Left ventricle myocardium superior (tissue), 1 donor: ENCODE results near the gene PDGFD. TPM values are rescaled to one million over a fixed set of nuclear protein-coding genes. Genes with fewer than 3 reads are reported as not detected.

Source experiments
- ATAC-seq: fragments of 200-7000 bp; cut with Tn5 transposase; one replicate; pipeline ENCODE4 v1.9.1; 2020; ENCODE audit warnings: mild to moderate bottlenecking, moderate library complexity
- DNase-seq: peaks from one replicate; pipeline ENCODE4 v3.0.0-alpha.2; 2020
- intact Hi-C: fragments of 100-400 bp; cut with micrococcal nuclease; formaldehyde crosslinking; loops from one replicate; pipeline ENCODE4 v1.11.0; 2022
- total RNA-seq: library from RNA; stranded (reverse); fragmentation: NEBNext Ultra II Directional; extraction: Animal tissue kit (Norgen Biotek cat#: 25700); gene quantifications from one replicate; pipeline ENCODE4 v1.2.1, GENCODE V29; 2021
- donor health status: DM: no; HTN: yes; CAD: no; lungs with severe emphysema.

The PDGFD gene
- total RNA-seq, 1 donor from 2014 or later = 9.8 TPM

- intact Hi-C loops = no loop called here
- DNase-seq (no peak), ATAC-seq (no peak)
These were observed 183.8 kb downstream of the PDGFD start for GRCh38 chr11:103980108-103980507.

DNA sequence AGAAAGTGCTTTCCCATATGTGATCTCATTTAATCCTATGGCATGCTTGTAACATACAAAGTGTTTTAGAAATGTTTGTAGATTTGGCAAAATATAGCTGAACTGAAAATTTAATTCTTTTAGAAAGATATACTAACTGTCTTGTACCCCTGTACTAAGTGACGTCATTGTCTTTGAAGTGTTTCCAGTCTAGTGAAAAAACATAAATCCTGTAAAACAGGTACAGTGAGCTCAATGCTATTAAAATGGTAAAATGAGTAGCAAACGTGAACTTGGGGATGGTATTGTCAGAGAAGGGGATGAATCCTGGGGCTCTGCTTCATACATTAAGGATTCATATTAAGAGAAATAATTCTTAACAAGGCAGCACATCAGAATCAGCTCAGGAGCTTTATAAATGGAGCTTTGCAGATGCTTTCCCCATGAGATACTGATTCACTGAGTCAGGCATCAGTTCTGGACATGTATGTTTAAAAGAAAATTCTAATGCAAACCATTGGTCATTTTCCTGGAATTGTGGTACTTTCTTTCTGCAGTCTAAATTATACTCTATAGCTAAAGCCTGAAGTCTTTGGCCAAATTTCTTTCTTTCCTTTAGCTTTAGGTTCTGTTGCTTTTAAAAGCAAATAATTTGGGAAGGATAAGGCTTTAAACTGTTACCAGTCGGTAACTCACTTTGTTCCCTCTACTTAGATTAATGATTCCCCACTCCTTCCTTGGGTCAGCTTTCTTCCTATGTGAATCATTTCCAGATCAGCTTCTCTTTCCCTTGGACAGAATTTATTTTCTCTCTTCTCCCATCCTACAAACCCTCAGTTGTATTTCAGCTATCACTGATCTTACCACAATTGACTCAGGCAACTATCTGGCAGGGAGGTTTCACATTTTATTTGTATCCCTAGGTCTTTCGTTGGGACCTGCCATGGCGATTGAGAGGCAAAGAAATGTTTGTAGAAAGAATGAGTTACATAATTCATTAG is 185.0 kb downstream of the PDGFD start:
- ATAC-seq = no peak
- intact Hi-C loops = no loop called here
- DNase-seq = no peak

GRCh38 chr11:103972013-103972412 is 191.9 kb downstream of the PDGFD start:
- intact Hi-C loops = no loop called here
- no peak for DNase-seq
- ATAC-seq = no peak

- intact Hi-C loops = no loop called here
- no peak for ATAC-seq
- no peak for DNase-seq
These were observed 193.2 kb downstream of the PDGFD start for GRCh38 chr11:103970701-103971249.

- DNase-seq (no peak), ATAC-seq (peak; percentile 41)
- intact Hi-C loops = no loop called here
These were observed 195.3 kb downstream of the PDGFD start for GRCh38 chr11:103968685-103969084.

- intact Hi-C loops = no loop called here
- ATAC-seq (peak; percentile 26), DNase-seq (no peak)
These were observed 196.0 kb downstream of the PDGFD start for GRCh38 chr11:103967985-103968384.

DNA sequence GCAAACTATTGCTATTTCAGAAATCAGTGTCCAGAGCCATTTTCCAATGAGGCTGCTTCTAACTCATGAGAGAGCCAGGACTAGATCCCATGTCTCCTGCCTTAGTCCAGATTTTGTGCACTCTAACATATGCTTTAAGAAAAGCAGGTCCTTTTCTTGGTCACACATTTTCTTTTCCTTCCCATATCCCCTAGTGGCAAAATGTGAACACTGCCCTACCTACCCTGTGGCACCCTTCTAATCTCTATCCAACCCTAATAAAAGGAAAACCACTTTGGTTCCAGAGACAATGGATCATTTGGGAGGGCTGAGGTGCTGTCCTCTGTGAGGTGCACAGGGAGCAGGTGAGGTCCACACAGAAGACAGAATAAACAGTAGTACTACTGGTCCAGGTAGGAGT is 199.6 kb downstream of the PDGFD start:
- ATAC-seq = no peak
- intact Hi-C loops = no loop called here
- DNase-seq = no peak

GRCh38 chr11:103963648-103964047 is 200.3 kb downstream of the PDGFD start:
- intact Hi-C loops = no loop called here
- ATAC-seq (no peak), DNase-seq (no peak)

DNA sequence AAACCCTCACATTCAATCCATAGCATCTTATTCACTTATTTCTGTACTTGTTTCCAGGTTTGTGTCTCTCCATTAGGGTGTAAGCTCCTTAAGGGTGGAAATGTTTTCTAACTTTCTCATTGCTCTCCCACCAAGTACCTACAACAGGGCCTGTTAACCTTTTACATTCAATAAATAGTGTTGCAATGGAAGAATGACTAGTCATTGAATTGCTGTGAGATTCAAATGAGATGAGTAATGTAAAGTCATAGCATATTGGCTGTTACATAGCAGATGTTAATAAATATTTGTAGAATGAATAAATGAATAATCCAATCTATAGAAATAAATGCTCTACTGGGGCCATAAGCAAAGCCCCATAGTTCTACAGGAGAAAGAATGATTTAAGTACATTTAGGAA is 202.9 kb downstream of the PDGFD start:
- ATAC-seq (no peak), DNase-seq (no peak)
- intact Hi-C loops = no loop called here

DNA sequence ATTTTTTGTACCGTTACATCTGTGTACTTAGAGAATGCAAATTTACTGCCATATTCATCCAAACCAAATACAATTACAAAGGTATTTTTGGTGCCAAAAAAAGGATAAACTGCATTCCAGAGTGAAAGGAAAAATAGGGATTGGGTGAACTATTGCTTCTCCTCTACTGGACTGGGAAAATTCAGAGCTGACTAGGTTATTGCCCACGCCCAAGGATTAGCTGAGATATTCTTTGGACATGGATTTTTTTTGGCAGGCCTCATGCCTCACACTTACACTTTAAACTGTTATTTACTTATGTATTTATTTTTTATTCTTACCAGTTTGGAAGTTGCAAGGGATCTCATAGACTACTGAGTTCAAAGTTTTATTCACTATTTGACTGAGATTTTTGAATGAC is 203.8 kb downstream of the PDGFD start:
- ATAC-seq = no peak
- intact Hi-C loops = no loop called here

GRCh38 chr11:103959279-103959942 is 204.5 kb downstream of the PDGFD start:
- intact Hi-C loops = no loop called here
- ATAC-seq = no peak
- DNase-seq = no peak

More for the DNA sequence above, 203.8 kb downstream of the PDGFD start:
- DNase-seq = no peak

- ATAC-seq (no peak), DNase-seq (no peak)
- intact Hi-C loops = no loop called here
These were observed 205.3 kb downstream of the PDGFD start for GRCh38 chr11:103958475-103959215.

DNA sequence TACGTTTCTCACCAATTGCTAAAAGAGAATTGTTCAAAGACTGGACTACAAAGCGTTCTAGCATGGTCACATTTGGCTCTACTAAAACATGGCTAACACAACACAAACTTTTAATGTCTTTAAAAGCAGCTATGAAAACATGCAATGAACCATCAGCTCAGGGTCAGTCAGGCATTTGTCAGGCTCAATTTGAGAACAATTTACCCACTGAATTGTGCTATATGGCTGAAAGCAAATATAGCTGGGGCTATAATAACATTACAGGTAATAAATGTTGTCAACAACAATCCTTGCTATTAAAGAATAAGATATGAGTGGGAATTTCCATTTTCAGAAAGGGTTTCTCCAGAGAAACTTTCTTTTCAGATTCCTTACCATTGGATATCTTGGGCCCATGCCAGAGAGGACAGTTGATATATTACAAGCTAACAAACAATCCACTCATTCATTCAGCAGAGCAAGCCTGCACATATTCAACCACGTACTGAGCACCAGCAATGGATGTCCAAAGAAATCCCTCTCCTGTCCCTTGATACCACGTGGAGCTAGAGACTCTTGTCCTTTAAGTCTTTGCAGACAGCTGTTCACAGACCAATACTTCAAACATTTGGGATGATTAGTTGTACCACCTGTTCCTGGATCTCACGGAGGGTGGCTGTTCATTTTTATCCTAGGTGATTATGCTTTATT is 210.0 kb downstream of the PDGFD start:
- DNase-seq = no peak
- intact Hi-C loops = no loop called here
- no peak for ATAC-seq

GRCh38 chr11:103949781-103950180 is 214.2 kb downstream of the PDGFD start:
- no peak for DNase-seq
- intact Hi-C loops = no loop called here
- ATAC-seq = no peak

DNA sequence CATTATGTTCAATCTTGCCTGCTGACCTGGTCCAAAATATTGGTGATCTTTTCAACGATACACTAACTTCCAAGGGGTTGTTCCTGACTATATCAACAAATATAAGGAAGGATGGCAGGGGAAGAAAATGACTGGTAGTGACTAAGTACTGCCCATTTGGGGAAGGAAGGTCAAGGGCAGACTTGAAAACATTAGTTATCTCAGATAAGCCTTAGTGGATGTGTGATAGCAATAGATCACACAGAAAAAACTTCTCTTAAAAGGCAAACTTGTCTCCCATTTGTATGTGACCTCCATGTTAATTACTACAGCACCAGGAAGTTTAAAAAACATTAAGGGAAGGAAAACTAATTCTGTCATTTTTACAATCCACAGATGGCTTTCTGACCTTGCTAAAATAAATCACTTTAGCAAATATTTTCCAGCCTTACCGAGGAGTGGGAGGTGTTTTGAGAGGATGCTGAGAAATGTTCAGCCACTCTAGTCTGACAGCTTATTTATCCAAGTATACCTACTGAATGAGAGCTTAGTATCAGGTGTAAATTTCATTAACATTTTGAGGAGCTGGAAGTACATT is 215.7 kb downstream of the PDGFD start:
- ATAC-seq = no peak
- intact Hi-C loops = no loop called here
- DNase-seq = no peak

DNA sequence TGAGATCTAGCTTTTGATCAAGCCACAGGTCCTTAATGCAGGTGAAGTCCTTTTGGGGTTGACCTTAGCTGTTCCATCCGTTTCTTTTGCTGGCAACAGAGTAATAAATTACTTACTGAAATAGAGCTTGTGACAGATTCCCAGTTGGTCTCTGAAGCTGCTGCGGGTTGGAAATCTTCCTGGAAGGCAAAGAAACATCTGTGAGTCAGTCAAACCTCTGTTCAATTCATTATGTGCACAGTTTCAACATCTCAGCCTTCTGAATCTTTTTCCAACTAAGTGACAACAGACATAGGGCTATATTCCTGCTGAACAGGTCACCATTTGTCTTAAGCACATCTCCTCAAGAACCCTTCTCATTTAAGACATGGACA is 216.4 kb downstream of the PDGFD start:
- DNase-seq = no peak
- peak; percentile 80 for ATAC-seq
- intact Hi-C loops = no loop called here

DNA sequence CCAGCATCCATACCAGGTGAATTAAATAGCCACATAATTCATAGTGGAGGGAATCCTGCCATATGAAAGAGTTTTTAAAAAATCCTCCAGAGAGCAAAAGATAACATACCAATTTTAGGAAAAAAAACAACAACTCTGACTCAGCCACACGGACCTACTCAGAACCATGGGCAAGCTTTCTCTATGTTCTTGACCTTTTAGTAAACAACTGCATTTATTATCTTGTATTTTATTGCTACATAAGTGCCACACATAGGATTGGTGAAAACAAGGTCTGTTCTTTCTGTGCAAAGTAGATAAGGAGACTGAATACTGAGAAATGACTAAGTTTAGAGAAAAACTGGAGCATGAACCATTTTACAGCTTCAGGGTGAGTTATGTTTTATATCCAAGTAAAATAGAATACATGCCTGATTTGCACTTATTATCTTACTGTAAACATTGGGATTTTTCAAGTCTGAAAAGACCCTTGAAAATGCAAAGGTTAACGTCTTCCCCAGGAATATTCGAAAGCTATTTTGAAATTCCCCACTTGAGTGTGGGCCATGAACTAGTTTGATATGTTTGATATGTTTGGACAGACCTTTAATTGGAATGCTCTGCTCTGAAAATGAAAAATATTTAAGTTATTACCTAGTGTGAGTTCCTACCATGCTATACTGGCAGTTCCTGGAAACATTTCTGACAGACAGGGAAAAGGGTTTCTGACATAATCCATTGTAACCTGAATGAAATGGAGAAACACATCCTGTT is 217.0 kb downstream of the PDGFD start:
- ATAC-seq (peak; percentile 39), DNase-seq (no peak)

More for the DNA sequence above, 217.0 kb downstream of the PDGFD start:
- intact Hi-C loops = no loop called here
